Measurements from ENCODE around the gene KIF22.

DNA sequence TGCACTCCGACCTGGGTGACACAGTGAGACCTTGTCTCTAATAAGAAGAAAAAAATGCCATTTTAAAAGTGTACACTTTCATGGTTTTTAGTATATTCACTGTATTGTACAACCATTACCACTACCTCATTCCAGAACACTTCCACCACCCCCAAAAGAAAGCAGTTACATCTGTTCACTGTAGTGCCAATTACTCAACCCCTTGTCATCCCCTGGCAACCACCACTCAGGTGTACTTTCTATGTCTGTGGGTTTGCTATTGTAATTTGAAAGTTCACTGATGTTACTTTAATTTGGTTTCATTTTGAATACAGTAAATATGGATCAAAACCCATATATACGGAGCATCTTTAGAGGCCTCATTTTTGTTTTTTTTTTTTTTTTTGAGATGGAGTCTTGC is 6.4 kb upstream of the KIF22 start:
- TF ChIP-seq, protein P1, sequence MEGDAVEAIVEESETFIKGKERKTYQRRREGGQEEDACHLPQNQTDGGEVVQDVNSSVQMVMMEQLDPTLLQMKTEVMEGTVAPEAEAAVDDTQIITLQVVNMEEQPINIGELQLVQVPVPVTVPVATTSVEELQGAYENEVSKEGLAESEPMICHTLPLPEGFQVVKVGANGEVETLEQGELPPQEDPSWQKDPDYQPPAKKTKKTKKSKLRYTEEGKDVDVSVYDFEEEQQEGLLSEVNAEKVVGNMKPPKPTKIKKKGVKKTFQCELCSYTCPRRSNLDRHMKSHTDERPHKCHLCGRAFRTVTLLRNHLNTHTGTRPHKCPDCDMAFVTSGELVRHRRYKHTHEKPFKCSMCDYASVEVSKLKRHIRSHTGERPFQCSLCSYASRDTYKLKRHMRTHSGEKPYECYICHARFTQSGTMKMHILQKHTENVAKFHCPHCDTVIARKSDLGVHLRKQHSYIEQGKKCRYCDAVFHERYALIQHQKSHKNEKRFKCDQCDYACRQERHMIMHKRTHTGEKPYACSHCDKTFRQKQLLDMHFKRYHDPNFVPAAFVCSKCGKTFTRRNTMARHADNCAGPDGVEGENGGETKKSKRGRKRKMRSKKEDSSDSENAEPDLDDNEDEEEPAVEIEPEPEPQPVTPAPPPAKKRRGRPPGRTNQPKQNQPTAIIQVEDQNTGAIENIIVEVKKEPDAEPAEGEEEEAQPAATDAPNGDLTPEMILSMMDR (IDR thresholded peaks at IDR 0.05): no peak
- TF ChIP-seq POLR2A (IDR thresholded peaks at IDR 0.05): no peak
- no peak for TF ChIP-seq POLR2AphosphoS5 (IDR thresholded peaks at IDR 0.05)
- TF ChIP-seq EP300 (IDR thresholded peaks at IDR 0.05): no peak
